A549 (cell line): Measurements from ENCODE around the gene ISOC1. TPM values are rescaled to one million over a fixed set of nuclear protein-coding genes. Genes with fewer than 3 reads are reported as not detected.
A peak's percentile ranks its signal among the peaks of the same experiment; 100 is the strongest.

Source experiments
- ATAC-seq, 2 experiments: fragments of 200-7000 bp in 1 of 2; fragments of >200 bp in 1 of 2; cut with Nextera tagmentation in 1 of 2; cut with Tn5 transposase in 1 of 2; 3 replicates each; pipeline versions ENCODE4 v1.8.0 to v1.9.1; 2018 to 2020; ENCODE audit warnings: mild to moderate bottlenecking in 1 of 2, moderate library complexity in 1 of 2
- CTCF ChIA-PET: fragments of 300-600 bp; sonication (Branson Sonifier 250); formaldehyde crosslinking; extraction: SDS; loops from one replicate; lab custom pipeline; 2021; ENCODE audit warnings: antibody characterized with exemption, inconsistent platforms; lab: Yijun Ruan, JAX
- POLR2A ChIA-PET: fragments of 350-600 bp; formaldehyde crosslinking; extraction: SDS; loops from one replicate; lab custom pipeline; 2021; ENCODE audit warnings: antibody characterized with exemption, inconsistent platforms; lab: Yijun Ruan, JAX
- DNase-seq, 2 experiments: peaks; one replicate each; pipeline versions ENCODE4 v3.0.0 to v3.0.0-alpha.2; 2011 to 2016; ENCODE audit warnings: low read depth in 1 of 2, low spot score in 1 of 2
- FAIRE-seq: peaks from 2 replicates; lab custom pipeline; 2011; peaks lifted over from hg19 to GRCh38; lab: Jason Lieb, UNC
- H3K27ac ChIP-seq, 2 experiments: fragments of >200 bp; sonication (Bioruptor Twin); formaldehyde crosslinking; 3 replicates each; pipeline ENCODE4 v1.5.1; 2016 to 2017
- H3K4me1 ChIP-seq: fragments of >200 bp; sonication (Bioruptor Twin); formaldehyde crosslinking; 3 replicates; pipeline ENCODE4 v1.6.1; 2016
- H3K4me2 ChIP-seq: fragments of >200 bp; sonication (Bioruptor Twin); formaldehyde crosslinking; 3 replicates; pipeline ENCODE4 v1.6.1; 2016
- H3K4me3 ChIP-seq: fragments of >200 bp; sonication (Bioruptor Twin); formaldehyde crosslinking; 3 replicates; pipeline ENCODE4 v1.5.1; 2016
- H3K9me3 ChIP-seq: fragments of >200 bp; sonication (Bioruptor Twin); formaldehyde crosslinking; 3 replicates; pipeline ENCODE4 v1.6.1; 2016
- CEBPB ChIP-seq, 2 experiments: fragments of >200 bp in 1 of 2; sonication (Bioruptor Twin) in 1 of 2; formaldehyde crosslinking in 1 of 2; IDR thresholded peaks; 2 replicates each; pipeline ENCODE4 v1.6.1; 2012 to 2016
- CTCF ChIP-seq: fragments of >200 bp; sonication (Bioruptor Twin); formaldehyde crosslinking; IDR thresholded peaks from 3 replicates; pipeline ENCODE4 v1.5.1; 2016
- E2F6 ChIP-seq: IDR thresholded peaks from 2 replicates; pipeline ENCODE4 v1.6.1; 2012; ENCODE audit warnings: low read depth, borderline replicate concordance
- EHMT2 ChIP-seq: fragments of 200-600 bp; sonication (generic); IDR thresholded peaks from 2 replicates; pipeline ENCODE4 v1.6.1; 2016; ENCODE audit warnings: antibody characterized with exemption, low read depth, mild to moderate bottlenecking, moderate library complexity
- EP300 ChIP-seq, 2 experiments: fragments of >200 bp; sonication (Bioruptor Twin); formaldehyde crosslinking; IDR thresholded peaks; 2 replicates in 1 of 2; 3 replicates in 1 of 2; pipeline ENCODE4 v1.6.1; 2016 to 2017
- GATA3 ChIP-seq: IDR thresholded peaks from 2 replicates; pipeline ENCODE4 v1.6.1; 2012; ENCODE audit warnings: borderline replicate concordance
- HOXA7 ChIP-seq: fragments of 250-450 bp; sonication (Bioruptor Pico); IDR thresholded peaks from 2 replicates; pipeline ENCODE4 v1.5.0; 2020; ENCODE audit warnings: mild to moderate bottlenecking, moderate library complexity
- KDM1A ChIP-seq: fragments of 200-600 bp; sonication (generic); IDR thresholded peaks from 2 replicates; pipeline ENCODE4 v1.6.1; 2016; ENCODE audit warnings: low read depth, mild to moderate bottlenecking
- MAFK ChIP-seq: fragments of 450-650 bp; IDR thresholded peaks from 2 replicates; pipeline ENCODE4 v1.6.1; 2014; ENCODE audit not compliant: partially characterized antibody
- MAX ChIP-seq: IDR thresholded peaks from 2 replicates; pipeline ENCODE4 v1.6.1; 2012
- MAZ ChIP-seq: fragments of 150-350 bp; IDR thresholded peaks from 2 replicates; pipeline ENCODE4 v1.6.1; 2014; ENCODE audit warnings: antibody characterized with exemption, low read depth, low read length, borderline replicate concordance
- PHF8 ChIP-seq: fragments of 200-600 bp; sonication (generic); IDR thresholded peaks from 2 replicates; pipeline ENCODE4 v1.6.1; 2016; ENCODE audit warnings: low read depth, mild to moderate bottlenecking, antibody characterized with exemption, moderate library complexity, borderline replicate concordance
- POLR2AphosphoS2 ChIP-seq: conservative IDR thresholded peaks from 2 replicates; pipeline ENCODE4 v1.6.1; 2012; ENCODE audit warnings: low read length, improper control_type of control experiment, inconsistent platforms
- RCOR1 ChIP-seq: fragments of 150-350 bp; IDR thresholded peaks from 2 replicates; pipeline ENCODE4 v1.6.1; 2014; ENCODE audit warnings: antibody characterized with exemption, low read length, low read depth
- RNF2 ChIP-seq: fragments of 200-600 bp; sonication (generic); IDR thresholded peaks from 2 replicates; pipeline ENCODE4 v1.6.1; 2016; ENCODE audit warnings: low read depth, mild to moderate bottlenecking, antibody characterized with exemption, moderate library complexity, borderline replicate concordance
- SMC3 ChIP-seq: fragments of >200 bp; sonication (Bioruptor Twin); formaldehyde crosslinking; IDR thresholded peaks from 3 replicates; pipeline ENCODE4 v1.6.1; 2018; ENCODE audit warnings: inconsistent platforms
- SREBF2 ChIP-seq: fragments of 450-650 bp; IDR thresholded peaks from 2 replicates; pipeline ENCODE4 v1.6.1; 2014; ENCODE audit warnings: mild to moderate bottlenecking, moderate library complexity
- ZC3H11A ChIP-seq: fragments of 450-650 bp; IDR thresholded peaks from 2 replicates; pipeline ENCODE4 v1.6.1; 2014; ENCODE audit warnings: antibody characterized with exemption, mild to moderate bottlenecking
- ZSCAN20 ChIP-seq: fragments of 250-450 bp; sonication (Bioruptor Pico); IDR thresholded peaks from 2 replicates; pipeline ENCODE4 v1.8.0; 2022; ENCODE audit warnings: mild to moderate bottlenecking, moderate library complexity
- WGBS: methylation state at CpG from one replicate; pipeline ENCODE4 v1.1.6; 2017; ENCODE audit errors: missing lambda C conversion rate; 5-methylcytosine and 5-hydroxymethylcytosine counted together
- polyA plus RNA-seq, 4 experiments: library from polyadenylated mRNA; depleted of rRNA in 3 of 4; stranded (reverse); fragments of >200 nt; fragmentation: RNase III in 1 of 4; extraction: RNeasy Plus Mini Kit Qiagen cat#74134 plus additional on column Dnase treatment in 1 of 4; gene quantifications; 2 replicates in 3 of 4; 3 replicates in 1 of 4; pipeline ENCODE4 v1.2.3, GENCODE V29; 2011 to 2017
- TF ChIP-seq, protein P1 (sequence below): fragments of 250-450 bp; sonication (Bioruptor Pico); IDR thresholded peaks from 2 replicates; pipeline ENCODE4 v1.5.0; 2020; ENCODE audit warnings: low read depth, mild to moderate bottlenecking, moderate library complexity
- TF ChIP-seq, protein P2 (sequence below): fragments of >200 bp; sonication (Bioruptor Twin); formaldehyde crosslinking; IDR thresholded peaks from 2 replicates; pipeline ENCODE4 v1.6.1; 2016
- TF ChIP-seq, protein P3 (sequence below): fragments of 250-450 bp; sonication (Bioruptor Pico); IDR thresholded peaks from 2 replicates; pipeline ENCODE4 v1.5.0; 2021; ENCODE audit warnings: mild to moderate bottlenecking, moderate library complexity, borderline replicate concordance

ISOC1 gene
- polyA plus RNA-seq, 2 of the 4 experiments (the other 2 are of a cell fraction) = 17.3 to 31.6 TPM

GRCh38 chr5:129094924-129095899 is 663 bp downstream of the ISOC1 start:
- POLR2A ChIA-PET = interaction anchor here (0.6 to 1.1 kb wide), 3 partner anchors 8 to 190 kb away, joined by 3 read pairs; no protein-coding TSS in a partner anchor
- H3K4me1 ChIP-seq = peaks cover 5% of the 10 kb centered on the region; the same call in 2 of the 3 replicates
- no peaks in the 10 kb centered on the region for H3K9me3 ChIP-seq
- TF ChIP-seq, protein P1, sequence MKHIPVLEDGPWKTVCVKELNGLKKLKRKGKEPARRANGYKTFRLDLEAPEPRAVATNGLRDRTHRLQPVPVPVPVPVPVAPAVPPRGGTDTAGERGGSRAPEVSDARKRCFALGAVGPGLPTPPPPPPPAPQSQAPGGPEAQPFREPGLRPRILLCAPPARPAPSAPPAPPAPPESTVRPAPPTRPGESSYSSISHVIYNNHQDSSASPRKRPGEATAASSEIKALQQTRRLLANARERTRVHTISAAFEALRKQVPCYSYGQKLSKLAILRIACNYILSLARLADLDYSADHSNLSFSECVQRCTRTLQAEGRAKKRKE (CRISPR knock-in tag) = no peak
- TF ChIP-seq, protein P2, sequence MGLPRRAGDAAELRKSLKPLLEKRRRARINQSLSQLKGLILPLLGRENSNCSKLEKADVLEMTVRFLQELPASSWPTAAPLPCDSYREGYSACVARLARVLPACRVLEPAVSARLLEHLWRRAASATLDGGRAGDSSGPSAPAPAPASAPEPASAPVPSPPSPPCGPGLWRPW = no peak
- TF ChIP-seq MAFK = no peak
- TF ChIP-seq KDM1A = no peak
- peak; percentile 47; the same call in 1 of the 2 replicates for TF ChIP-seq MAX
- no peak for TF ChIP-seq ZSCAN20 (CRISPR knock-in tag)
- peak; percentile 80 for TF ChIP-seq PHF8
- no peak for TF ChIP-seq SMC3
- TF ChIP-seq EHMT2 = no peak
- peak; percentile 30; the same call in 1 of the 2 replicates for TF ChIP-seq E2F6
- TF ChIP-seq, protein P3, sequence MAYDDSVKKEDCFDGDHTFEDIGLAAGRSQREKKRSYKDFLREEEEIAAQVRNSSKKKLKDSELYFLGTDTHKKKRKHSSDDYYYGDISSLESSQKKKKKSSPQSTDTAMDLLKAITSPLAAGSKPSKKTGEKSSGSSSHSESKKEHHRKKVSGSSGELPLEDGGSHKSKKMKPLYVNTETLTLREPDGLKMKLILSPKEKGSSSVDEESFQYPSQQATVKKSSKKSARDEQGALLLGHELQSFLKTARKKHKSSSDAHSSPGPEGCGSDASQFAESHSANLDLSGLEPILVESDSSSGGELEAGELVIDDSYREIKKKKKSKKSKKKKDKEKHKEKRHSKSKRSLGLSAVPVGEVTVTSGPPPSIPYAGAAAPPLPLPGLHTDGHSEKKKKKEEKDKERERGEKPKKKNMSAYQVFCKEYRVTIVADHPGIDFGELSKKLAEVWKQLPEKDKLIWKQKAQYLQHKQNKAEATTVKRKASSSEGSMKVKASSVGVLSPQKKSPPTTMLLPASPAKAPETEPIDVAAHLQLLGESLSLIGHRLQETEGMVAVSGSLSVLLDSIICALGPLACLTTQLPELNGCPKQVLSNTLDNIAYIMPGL = 0 out of 2 replicates have a peak, but pooled peaks have one; percentile 33
- peak; percentile 6; the same call in 1 of the 3 replicates for TF ChIP-seq CTCF
- no peak for TF ChIP-seq RCOR1
- TF ChIP-seq HOXA7 (CRISPR knock-in tag) = no peak
- TF ChIP-seq CEBPB (IDR thresholded peaks at IDR 0.05) = peak in 1 of 2 experiments; percentile 32; a peak in 1 of 4 replicates
- no peak for TF ChIP-seq RNF2
- H3K4me2 ChIP-seq = peak overlapping the region; percentile 94
- peak; percentile 22 to 36 for DNase-seq
- peak overlapping the region; percentile 83 for H3K4me3 ChIP-seq
- CTCF ChIA-PET = interaction anchor here (0.7 to 3.5 kb wide), 7 partner anchors 11 to 1564 kb away, joined by 3 to 9 read pairs (median 4); no protein-coding TSS in a partner anchor
- FAIRE-seq = no peak
- ATAC-seq = peak; percentile 67 to 68
- H3K27ac ChIP-seq = peak overlapping the region; percentile 84 to 92
- WGBS = 56% methylated on average over 10 of the region's 61 CpGs

GRCh38 chr5:129096382-129096991 is 1.9 kb downstream of the ISOC1 start:
- Histone ChIP-seq H3K4me1 (peaks cover 5% of the 10 kb centered on the region; the same call in 2 of the 3 replicates), H3K27ac (no peak overlapping the region), H3K9me3 (no peaks in the 10 kb centered on the region), H3K4me2 (no peak overlapping the region; the same call in 2 of the 3 replicates), H3K4me3 (no peak overlapping the region)
- DNase-seq = peak; percentile 6 to 9
- ATAC-seq = no peak
- CTCF ChIA-PET = interaction anchor here (1.3 to 3.5 kb wide), 3 partner anchors 10 to 190 kb away, joined by 3 to 9 read pairs (median 6); no protein-coding TSS in a partner anchor
- no peak for FAIRE-seq
- 96% methylated on average over 8 of the region's 8 CpGs for WGBS
- POLR2A ChIA-PET = no interaction called here
- TF ChIP-seq SREBF2 (no peak), ZC3H11A (no peak), EHMT2 (no peak), EP300 (IDR thresholded peaks at IDR 0.05) (no peak), MAZ (no peak), POLR2AphosphoS2 (no peak), GATA3 (no peak)
